Activated CD8-positive, alpha-beta memory T cell treated with anti-CD3 and anti-CD28 coated beads for 4 hours (primary cell): ENCODE results near the gene IL11.

Experiments used
- DNase-seq, 2 donors: peaks; one replicate each; pipeline ENCODE4 v3.0.0-alpha.2; 2020; ENCODE audit warnings: low read depth in 2 of 2

Gene IL11

DNA sequence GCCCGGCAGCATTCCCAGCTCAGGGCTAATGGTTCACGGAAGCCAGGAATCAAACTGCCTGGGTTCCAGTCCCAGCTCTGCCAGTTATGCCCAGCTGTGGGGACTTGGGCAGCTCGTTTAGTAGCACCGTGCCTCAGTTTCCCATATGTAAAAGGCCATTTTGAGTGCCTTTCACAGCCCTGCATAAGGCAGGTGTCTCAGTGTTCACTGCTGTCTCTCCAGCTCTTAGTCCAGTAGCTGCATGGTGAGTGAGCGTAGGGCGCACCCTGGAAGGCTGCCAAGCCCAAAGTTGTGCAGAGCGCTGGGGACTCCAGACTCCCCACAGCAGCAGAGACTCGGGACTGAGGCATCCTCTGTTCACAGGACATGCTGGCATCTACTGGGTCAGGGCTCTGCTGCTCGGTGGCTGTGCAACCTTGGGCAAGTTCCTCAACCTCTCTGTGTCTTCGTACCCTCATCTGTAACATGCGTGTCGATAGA is 21.0 kb upstream of the IL11 start:
- no peak for DNase-seq

DNA sequence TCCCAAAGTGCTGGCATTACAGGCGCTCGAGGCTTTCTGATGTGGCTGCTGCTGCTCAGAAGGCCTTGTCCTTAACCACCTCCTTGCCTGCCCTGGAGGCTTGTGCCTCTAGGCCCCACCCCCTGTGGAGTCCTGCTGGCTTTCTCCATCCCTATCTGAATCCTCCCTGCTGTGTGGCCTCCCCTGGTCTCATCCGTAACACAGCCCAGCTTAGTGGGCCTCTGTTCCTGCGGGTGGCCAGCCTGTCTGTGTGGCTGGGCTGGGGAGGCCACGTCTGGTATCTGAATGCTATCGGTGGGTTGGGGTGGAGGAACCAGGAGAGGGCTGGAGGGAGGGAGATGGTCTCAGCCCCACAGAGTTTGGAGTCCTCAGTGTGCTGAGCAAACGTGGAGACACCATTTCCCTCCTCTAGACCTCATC is 20.2 kb upstream of the IL11 start:
- DNase-seq = no peak

DNA sequence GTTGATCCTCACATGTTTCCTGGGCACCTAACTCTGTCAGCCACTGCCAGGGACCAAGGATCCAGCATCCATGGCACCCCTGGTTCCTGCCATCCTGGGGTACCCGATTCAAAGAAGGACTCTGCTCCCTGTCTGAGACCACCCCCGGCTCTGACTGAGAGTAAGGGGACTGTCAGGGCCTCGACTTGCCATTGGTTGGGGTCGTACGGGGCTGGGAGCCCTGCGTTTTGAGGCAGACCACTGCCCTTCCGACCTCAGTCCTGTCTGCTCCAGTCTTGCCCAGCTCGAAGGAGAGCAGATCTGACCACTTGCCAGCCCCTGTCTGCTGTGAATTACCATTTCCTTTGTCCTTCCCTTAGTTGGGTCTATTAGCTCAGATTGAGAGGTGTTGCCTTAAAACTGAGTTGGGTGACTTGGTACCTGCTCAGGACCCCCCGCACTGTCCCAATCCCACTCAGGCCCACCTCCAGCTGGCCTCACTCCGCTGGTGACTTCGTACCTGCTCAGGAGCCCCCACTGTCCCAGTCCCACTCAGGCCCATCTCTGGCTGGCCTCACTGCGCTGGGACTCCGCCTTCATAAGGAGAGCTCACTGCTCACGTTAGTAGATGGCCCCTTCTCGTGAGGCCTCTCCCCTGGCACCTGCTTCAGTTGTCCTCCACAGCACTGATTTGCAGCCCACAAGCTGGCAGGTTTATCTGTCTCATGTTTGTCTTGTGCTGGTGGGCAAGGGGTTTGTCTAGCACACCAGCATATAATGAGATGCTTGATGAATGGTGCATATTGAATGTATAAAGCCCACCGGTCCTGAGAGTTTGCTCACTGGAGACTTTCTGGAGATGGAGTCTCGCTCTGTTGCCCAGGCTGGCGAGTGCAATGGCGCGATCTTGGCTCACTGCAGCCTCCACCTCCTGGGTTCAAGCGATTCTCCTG is 19.4 kb upstream of the IL11 start:
- DNase-seq = no peak

DNA sequence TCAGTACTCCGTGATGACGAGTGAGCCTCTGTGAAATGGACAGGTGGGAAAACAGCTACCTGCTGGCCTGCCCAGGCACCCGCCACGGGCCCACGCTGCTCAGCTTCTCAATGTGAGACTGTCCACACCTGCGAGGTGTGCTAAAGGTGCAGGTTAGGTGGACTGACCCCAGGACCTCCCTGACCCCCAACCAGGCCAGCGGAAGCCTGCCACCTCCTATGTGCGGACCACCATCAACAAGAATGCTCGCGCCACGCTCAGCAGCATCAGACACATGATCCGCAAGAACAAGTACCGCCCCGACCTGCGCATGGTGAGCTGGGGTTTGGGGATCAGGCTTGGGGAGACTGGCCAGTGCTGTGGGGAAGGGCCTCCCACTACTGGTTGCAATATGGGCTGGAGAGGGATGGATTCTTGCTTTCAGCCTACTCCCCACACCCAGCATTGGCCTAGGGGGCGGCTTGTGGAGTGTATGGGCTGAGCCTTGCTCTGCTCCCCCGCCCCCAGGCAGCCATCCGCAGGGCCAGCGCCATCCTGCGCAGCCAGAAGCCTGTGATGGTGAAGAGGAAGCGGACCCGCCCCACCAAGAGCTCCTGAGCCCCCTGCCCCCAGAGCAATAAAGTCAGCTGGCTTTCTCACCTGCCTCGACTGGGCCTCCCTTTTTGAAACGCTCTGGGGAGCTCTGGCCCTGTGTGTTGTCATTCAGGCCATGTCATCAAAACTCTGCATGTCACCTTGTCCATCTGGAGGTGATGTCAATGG is 17.7 kb upstream of the IL11 start:
- DNase-seq = no peak

DNA sequence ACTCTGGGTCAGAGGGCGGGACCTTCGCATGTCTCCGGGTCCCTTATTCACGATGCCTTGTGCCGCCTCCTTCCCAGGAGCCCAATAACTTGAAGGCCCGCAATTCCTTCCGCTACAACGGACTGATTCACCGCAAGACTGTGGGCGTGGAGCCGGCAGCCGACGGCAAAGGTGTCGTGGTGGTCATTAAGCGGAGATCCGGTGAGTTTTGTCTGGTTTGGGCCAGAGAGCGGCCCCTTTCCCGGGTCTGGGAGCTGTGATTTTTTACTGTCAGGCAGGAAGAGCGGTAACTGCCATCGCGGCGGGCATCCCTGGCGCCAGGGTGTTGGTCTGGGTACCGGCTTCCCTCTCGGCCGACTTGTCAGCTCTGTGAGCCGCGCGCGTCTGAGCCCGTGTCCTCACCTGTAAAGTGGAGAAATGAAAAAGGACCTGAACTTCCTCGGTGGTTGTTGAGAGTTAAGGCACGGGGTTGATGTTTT is 16.3 kb upstream of the IL11 start:
- DNase-seq = no peak

DNA sequence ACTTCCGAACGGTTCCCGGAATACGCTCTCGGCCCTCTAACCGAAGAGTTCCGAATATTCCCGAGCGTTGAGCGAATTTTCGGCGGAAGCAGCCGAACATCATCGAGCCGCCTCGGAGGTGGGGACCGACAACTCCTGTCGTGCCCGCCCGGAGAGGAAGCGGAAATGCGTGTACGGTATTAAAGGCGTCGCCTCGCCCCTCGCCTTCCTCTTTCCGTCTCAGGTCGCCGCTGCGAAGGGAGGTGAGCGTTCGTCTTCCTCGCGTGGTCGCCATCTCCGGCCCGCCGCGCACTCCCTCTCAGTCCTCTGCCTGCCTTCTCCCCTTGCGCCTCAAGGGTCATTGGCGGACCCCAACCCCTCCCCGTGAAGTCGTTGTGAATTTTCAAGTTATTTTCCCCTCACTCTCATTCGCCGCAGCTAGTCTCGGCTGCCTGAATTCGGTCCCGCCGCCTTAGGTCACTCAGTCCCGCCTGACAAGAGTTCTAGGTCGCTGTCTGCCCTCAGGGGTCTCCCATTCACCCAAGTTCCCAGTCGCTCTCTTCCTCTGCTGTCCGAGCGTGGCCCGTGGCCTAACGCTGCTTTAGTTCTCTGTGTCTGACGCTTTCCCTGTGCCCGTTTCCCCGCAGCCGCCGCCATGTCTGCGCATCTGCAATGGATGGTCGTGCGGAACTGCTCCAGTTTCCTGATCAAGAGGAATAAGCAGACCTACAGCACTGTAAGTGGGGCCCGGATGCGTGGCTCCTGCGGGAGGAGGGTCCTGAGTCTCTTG is 15.6 kb upstream of the IL11 start, which contains the start of gene RPL28:
RPL28 (plus strand) TSS at position 209 of the 769 bp plus-strand sequence; CDS start at position 635, 426 bp downstream.
- DNase-seq = peak; percentile 95 to 96

DNA sequence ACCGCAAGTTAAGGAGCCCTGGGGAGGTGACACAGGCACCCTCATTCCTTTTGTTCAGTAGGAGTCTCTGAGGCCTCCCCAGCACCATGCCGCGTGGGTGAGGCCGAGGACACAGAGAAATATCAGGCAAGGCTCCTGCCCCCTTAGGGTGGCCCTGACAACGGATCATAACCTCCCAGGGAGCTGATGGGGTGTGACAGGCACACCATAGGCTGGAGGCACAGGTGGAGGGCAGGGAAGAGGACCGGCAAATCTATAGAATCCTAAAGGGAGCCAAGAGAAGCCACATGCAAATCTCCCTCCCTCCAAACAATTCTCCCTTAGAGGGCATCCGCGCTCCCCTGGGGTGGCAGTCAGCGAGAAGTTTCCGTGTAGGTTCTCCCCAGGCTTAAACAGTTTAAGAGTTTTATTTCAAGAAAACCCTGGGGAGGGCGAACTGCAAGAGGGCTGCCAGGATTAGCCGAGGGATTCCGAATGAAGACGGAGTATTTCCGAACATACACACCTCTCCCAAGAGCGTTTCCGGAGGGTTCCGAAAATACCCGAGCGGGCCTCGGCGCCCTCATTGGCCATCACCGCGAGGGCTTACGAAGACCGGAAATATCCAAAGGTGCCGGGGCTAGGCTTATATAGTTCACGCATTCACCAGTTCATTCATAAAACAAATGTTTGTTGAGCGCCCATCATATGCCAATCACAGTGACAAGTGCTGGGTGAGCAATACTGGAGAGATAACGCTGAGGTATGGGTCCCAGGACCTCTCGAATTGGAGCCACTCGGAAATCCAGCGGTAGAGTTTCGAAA is 14.9 kb upstream of the IL11 start:
- peak; percentile 84 to 87 for DNase-seq

DNA sequence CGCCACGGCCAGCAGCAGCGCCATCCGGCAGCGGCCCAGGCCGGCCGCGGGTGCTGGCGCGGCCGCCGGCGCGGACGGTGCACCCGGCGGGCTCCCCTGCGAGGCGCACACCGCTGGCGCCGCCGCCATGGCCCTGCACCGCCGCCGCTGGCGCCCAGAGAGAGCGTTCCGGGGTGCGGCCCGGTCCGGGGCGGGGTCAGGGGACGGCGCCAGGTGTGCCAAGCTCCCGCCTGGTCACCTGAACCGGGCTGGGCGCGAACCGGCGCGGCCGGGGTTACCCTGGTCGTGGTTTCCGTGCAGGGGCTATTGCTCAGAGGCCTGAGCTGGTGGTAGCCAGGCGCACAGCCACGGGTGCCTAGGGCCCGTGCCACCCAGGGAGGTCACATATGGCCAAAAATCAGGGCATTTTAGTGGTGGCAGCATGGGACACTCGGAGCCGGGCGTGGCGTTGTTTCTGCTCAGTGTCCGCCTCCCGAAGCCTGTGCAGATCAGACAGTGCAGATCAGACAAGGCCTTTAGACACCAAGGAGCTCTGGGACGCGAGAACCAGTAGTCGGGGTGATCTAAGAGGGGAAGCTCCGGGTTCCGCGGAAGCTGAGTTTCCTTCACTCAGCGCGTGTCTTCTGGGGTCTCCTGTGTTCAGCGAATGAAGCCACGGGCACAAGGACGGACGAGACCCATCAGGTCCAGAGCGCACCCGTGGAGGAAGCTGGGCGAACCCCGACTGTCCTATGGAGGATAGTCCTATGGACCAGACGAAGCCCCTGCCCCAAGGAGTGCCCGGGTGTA is 14.1 kb upstream of the IL11 start, which contains the start of gene TMEM238:
TMEM238 (minus strand) TSS at position 162 of the 789 bp plus-strand sequence; CDS start at position 129, 33 bp downstream.
- DNase-seq = no peak

DNA sequence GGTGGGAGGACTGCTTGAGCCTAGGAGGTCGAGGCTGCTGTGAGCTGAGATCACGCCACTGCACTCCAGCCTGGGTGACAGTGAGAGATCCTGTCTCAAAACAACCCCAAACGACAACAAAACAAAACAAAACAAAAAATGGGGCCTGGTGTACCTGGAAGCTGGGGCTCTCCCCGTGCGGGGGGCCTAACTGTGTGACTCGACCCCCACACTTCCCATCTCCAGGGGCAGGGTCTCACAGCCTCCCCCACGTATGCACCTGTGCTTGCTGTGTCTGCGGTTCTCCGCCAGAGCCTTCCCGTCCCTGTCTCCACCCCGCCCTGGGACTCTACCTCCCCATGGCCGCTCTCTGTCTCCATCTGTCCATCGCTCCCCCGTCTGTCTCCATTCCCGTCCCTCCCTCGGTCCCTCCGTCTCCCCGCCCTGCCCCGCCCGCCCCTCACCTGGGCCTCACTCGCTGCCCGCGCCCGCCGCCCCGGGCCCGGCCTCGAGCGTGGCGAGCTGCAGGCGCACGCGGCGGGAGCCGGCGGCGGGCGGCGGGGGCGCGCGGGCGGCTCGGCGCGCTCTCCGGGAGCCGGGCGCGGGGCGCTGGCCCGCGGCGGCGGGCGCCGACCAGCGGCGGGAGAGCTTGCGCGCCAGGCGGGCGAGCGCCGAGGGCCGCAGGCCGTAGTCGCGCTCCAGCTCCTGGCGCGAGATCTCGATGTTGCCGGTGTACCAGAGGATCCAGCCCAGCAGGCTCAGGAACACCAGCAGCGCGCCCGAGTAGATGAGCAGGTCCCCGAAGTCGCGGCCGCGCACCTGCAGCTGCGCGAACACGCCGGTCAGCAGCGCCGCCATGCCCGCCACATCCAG is 13.2 kb upstream of the IL11 start:
- DNase-seq = no peak

DNA sequence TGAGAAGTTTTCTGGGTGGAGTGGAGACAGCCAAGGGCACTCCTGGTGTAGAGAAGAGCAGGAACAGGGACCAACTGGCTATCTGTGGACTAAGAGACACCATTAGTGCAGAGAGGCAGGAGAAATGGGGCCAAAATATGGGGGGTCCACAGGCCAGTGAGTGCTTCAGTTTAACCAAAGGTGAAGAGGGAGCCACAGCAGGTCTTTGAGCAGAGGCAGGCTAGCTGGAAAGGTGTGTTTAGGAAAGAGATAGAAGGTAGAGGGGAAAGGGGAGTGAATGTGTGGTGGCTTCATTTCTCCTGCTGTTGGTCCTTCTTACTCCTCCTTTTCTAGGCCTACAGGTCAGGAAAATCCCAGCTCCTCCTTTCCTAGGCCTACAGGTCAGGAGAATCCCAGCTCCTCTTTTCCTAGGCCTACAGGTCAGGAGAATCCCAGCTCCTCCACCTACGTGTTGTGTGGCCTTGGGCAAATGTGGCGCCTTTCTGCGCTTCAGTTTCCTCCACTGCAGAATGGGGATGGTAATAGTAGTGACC is 12.3 kb upstream of the IL11 start:
- DNase-seq = no peak

DNA sequence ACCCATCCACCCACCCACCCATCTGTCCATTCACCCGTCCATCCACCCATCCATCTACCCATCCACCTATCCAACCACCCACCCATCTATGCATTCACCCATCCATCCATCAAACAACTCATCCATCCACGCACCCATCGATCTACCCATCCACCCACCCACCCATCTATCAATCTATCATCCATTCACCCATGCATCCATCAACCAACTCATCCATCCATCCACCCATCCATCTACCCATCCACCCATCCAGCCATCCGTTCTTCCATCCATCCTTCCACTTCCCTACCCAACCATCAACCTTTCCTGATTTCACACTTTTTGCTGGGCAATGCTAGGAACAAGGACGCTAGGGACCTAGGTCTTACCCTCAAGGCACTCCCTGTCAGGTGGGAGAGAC is 11.8 kb upstream of the IL11 start:
- DNase-seq = no peak

DNA sequence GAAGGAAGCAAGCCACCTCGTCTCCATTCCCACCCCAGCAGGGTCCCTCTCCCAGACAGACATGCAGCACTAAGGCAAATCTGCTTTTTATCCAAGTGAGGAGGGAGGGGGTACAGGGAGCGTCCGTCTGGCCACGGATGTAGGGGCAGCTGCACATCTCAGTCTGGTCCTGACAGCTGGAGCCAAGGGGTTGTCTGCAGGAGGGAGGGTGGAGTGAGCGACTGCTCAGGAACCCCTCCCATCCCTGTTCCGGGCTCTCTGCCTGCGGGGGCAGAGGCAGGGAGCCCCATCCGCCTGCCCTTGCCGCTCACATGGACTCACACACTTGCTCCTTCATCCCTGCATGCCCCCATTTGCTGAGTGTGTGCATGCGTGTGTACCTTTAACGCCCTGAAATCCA is 8.9 kb upstream of the IL11 start:
- DNase-seq = no peak

DNA sequence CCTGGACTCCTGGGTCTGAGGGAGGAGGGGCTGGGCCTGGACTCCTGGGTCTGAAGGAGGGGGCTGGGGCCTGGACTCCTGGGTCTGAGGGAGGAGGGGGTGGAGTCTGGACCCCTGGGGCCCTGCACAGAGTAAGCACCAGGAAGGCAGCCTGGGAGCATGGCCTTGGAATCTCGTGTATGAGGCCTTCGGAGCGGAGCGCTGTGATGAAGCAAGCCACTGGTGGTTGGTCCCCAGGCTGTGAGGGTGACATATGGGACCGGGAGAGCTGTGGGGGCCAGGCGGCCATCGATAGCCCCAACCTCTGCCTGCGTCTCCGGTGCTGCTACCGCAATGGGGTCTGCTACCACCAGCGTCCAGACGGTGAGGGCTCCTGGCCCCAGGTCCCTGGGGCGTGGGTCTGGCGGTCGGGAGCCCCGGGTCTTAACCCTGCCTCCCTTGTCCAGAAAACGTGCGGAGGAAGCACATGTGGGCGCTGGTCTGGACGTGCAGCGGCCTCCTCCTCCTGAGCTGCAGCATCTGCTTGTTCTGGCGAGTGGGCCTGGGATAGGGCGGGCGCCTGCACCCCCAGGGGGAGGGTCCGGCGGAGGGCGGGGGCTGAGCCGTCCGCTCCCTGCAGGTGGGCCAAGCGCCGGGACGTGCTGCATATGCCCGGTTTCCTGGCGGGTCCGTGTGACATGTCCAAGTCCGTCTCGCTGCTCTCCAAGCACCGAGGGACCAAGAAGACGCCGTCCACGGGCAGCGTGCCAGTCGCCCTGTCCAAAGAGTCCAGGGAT is 7.3 kb upstream of the IL11 start:
- no peak for DNase-seq

DNA sequence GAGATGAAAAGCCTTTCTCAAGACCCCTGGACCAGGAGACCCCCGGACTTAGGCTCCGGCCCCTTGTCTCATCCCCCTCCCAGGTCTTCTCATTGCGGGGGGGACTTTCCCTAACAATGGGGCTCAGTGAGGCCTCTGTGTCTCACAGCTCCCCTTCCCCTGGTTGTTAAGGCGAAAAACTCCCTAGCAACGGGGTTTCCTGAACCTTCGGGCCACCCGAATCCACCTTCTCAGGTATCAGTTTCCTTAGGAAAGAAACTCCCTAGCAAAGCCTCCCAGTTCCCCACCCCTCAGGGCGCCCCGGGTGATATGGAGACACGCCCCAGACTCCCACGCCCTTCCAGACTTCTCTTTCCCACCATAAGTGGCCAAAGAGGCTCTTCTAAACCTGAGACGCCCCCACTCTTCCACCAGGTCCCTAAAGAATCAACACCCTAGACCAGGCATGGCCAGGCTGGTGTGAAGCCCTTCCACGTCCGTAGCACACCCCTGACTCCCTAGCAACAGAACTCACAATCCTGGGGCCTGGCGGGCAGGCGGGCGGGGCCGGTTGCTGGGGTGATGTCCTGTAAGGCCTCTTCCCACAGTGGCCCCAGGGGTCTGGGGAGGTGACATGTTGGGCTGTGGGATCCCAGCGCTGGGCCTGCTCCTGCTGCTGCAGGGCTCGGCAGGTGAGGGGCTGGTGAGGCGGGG is 6.1 kb upstream of the IL11 start, which contains the start of gene TMEM190:
TMEM190 (plus strand) TSS at position 586 of the 693 bp plus-strand sequence; CDS start at position 614, 28 bp downstream.
- no peak for DNase-seq

DNA sequence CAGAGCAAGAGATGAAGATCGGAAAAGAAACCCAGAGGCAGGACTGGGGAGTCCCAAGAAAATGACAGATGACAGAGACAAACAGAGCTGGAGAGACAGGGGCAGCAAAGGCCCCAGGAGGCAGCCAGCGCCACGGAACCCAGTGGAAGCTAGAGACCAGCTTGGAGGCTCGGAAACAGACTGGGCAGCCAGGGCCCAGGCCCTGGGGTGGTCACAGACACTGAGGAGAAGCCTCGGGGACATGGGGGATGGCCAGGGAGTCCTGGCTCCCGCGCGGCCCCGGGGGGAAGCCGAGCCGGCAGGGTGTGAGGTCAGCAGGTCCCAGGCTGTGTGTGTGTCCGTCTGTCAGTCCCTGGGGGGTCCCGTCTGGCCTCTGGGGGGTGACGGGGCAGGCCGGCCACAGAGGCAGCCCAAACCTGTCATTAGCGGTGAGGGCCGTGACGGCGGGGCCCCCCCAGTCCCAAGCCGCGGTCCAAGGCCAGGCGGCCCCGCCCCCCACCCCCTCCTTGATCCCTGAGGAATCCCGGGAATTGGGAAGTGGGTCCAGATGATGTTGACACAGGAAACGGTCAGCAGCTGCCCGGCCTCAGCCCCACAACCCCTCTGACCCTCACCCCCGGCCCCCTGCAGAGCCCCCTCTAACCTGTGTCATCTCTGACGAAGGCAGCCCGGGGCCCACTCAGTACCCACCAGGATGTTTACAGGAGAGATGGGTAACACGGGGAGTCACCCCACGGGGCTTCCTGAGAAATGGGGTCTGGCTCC is 3.9 kb upstream of the IL11 start:
- no peak for DNase-seq

DNA sequence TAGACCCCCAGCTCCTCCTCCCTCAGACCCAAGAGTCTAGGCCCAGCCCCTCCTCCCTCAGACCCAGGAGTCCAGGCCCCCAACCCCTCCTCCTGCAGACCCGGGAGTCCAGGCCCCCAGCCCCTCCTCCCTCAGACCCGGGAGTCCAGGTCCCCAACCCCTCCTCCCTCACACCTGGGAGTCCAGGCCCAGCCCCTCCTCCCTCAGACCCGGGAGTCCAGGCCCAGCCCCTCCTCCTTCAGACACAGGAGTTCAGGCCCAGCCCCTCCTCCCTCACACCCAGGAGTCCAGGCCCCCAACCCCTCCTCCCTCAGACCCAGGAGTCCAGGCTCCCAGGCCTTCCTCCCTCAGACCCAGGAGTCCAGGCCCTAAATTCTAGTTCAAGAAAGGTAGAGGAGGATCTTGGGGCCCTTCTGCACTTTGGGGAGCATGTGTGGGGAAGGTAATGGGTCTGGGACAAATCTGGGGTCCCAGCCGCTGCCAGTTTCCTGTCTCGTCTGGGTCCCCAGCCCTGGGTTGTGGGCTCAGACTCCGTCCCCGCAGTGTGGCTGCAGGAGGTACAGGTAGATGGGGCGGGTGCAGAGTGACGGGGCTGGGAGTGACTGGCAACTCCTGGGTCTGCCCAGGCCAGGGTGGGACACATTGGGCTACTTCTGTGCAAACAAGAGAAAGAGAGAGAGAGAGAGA is 3.2 kb upstream of the IL11 start:
- no peak for DNase-seq
